RWPE1 (cell line): ENCODE measurements around the gene BTF3.
"Not testable (repeated sequence)": the region's sequence is repeated elsewhere in the genome, so short reads cannot be mapped to it uniquely, and the experiment has no call there.

Source experiments
- CTCF ChIA-PET: fragments of 350-600 bp; sonication (Branson Sonifier 250); formaldehyde crosslinking; extraction: SDS; loops from one replicate; lab custom pipeline; 2021; lab: Yijun Ruan, JAX
- POLR2A ChIA-PET: fragments of 400-600 bp; formaldehyde crosslinking; extraction: SDS; loops from one replicate; lab custom pipeline; 2020; ENCODE audit warnings: antibody characterized with exemption; ENCODE audit not compliant: low non-redundant PET; lab: Yijun Ruan, JAX
- DNase-seq: peaks from one replicate; pipeline ENCODE4 v3.0.0; 2012; ENCODE audit warnings: low spot score
- H3K27ac ChIP-seq: fragments of 450-650 bp; 2 replicates; pipeline ENCODE4 v1.5.1; 2017
- TF ChIP-seq, protein P1 (sequence below): fragments of 450-650 bp; conservative IDR thresholded peaks from 2 replicates; pipeline ENCODE4 v1.5.1; 2017; ENCODE audit warnings: low read depth, mild to moderate bottlenecking

Gene BTF3

DNA sequence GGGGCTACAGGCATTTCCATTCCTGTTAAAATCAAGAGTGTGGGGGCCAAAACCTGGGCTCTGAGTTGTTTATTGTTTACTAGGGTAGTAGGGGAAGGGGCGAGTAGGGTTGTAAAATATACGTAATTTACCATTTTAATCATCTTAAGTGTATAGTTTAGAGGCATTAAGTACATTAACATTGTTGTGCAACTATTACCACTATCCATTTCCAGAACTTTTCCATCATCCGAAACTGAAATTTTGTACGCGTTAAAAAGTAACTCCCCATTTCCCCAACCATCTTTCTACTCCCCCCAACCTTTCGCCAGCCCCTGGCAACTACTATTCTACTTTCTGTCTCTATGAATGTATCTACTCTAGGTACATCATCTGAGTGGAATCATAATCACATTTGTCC, 46.0 kb upstream of the BTF3 start:
- CTCF ChIA-PET = no interaction called here
- H3K27ac ChIP-seq = no peak overlapping the region
- POLR2A ChIA-PET = no interaction called here
- DNase-seq = no peak
- TF ChIP-seq, protein P1, sequence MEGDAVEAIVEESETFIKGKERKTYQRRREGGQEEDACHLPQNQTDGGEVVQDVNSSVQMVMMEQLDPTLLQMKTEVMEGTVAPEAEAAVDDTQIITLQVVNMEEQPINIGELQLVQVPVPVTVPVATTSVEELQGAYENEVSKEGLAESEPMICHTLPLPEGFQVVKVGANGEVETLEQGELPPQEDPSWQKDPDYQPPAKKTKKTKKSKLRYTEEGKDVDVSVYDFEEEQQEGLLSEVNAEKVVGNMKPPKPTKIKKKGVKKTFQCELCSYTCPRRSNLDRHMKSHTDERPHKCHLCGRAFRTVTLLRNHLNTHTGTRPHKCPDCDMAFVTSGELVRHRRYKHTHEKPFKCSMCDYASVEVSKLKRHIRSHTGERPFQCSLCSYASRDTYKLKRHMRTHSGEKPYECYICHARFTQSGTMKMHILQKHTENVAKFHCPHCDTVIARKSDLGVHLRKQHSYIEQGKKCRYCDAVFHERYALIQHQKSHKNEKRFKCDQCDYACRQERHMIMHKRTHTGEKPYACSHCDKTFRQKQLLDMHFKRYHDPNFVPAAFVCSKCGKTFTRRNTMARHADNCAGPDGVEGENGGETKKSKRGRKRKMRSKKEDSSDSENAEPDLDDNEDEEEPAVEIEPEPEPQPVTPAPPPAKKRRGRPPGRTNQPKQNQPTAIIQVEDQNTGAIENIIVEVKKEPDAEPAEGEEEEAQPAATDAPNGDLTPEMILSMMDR = no peak

DNA sequence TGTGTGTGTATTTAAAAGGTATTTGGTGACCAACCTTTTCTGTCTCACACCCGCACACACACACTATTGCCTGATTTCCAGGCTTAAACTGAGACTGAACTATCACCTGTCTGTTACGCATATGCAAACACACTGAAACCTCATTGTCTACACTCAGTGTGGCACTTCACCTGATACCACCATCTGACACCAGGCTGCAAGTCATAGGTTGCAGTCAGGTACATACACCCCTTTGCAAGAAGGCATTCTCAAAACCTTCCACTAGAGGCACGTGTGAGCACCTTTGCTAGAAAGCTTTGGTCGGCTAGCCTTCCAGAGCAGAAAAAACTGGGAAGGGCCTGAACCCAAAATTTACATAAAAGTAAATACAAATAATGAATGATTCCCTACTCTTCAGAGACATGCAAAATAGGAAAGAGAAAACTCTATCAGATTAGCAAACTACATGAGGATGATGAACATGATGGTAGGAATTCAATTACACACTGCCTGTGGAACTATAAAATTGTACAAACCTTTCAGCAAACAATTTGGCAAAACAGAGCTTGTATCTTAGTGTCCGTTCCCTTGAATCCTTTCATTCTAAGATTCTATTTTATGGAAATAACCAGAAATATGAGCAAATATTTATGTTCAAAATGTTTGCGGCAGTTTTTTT, 43.7 kb upstream of the BTF3 start:
- TF ChIP-seq, protein P1 = peak; percentile 97
- DNase-seq = peak; percentile 67
- no peak overlapping the region for H3K27ac ChIP-seq
- CTCF ChIA-PET = interaction anchor here (0.5 to 2.6 kb wide), 30 partner anchors 9 to 1106 kb away, joined by 3 to 20 read pairs (median 3); partner anchors contain the start of gene BTF3
- POLR2A ChIA-PET = no interaction called here

DNA sequence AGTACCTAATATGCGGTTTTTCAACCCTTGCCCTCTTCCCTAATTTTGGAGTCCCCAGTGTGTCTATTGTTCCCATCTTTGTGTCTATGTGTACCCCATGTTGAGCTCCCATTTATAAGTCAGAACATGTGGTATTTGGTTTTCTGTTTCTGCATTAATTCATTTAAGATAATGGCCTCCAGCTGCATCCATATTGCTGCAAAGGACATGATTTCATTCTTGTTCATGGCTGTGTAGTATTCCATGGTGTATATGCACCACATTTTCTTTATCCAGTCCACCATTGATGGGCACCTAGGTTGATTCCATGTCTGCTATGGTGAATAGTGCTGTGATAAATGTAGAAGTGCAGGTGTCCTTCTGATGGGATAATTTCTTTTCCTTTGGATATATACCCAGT, 41.8 kb upstream of the BTF3 start:
- POLR2A ChIA-PET, H3K27ac ChIP-seq, DNase-seq: not testable (repeated sequence)
- CTCF ChIA-PET = interaction anchor here (0.7 kb wide), 1 partner anchor 9 kb away, joined by 7 read pairs; no protein-coding TSS in a partner anchor

DNA sequence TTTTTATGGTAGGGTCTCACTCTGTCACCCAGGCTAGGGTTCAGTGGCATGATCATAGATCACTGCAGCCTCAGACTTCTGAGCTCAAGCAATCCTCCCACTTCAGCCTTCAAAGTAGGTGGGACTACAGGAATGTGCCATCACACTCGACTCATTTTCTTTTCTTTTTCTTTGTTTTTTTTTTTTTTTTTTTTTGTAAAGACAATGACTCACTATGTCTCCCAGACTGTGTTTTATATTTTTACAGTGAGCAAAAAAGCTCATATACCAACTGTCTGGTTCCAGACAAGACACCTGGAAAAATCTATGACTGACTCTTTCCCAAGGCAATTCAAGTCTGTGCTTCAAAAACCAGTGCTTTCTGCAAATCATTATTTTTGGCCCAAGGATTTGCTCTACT, 38.9 kb upstream of the BTF3 start:
- TF ChIP-seq, protein P1 = no peak
- no peak for DNase-seq
- POLR2A ChIA-PET = no interaction called here

DNA sequence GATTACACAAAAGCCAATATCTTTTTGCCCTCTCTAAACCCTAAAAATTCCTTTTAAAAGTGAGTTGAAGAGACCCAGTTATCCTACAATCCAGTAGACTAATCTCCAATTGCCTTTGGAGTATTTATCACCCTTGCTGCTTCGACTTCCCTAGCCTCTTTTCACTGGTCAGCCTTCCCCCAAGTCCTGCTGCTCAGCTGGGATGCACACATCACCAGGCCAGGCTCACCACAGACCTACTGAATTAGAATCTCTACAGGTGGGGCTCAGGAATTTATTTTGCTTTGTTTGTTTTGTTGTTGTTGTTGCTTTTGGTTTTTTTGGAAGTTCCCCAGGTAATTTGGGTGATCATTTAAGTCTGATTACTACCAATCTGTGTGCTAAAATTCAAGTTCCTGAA, 38.1 kb upstream of the BTF3 start:
- ChIA-PET CTCF (no interaction called here), POLR2A (no interaction called here)
- no peak for DNase-seq
- TF ChIP-seq, protein P1 = no peak
- H3K27ac ChIP-seq = no peak overlapping the region

More for the DNA sequence above, 38.9 kb upstream of the BTF3 start:
- no peak overlapping the region for H3K27ac ChIP-seq
- CTCF ChIA-PET = no interaction called here

DNA sequence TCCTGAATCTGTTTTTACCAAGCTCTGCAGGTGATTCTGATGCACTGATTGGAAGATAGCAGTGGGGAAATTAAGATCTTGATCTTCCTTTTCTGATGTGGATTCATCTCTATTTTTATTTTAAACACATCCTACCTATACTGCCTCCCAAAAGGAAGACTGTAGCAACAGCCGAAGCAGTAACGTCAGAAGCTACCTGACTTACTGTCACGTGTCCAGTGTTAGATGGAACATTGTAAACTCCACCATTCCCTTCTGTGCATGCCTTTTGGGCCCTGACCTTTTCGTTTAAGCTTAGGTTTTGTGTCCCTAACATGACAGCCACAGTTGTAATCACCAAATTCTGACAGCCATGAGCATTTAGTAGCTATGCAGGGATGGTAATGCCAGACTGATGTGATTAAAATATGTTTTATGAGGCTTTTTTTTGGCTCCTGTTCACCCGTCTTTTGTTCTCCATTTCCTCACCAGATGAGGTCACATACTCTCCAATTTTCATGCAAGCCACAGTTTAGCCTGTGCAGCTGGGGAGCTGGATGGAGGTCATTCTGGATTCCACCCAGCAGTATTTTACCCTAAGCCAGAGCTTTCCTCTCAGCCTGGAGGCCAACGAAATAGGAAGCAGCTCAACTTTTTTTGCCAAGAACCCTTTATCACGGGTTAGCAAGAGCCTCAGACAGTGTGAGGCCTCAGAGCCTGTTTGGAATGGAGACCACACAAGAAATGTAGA, 34.1 kb upstream of the BTF3 start:
- POLR2A ChIA-PET = no interaction called here
- no peak for DNase-seq
- TF ChIP-seq, protein P1 = no peak
- CTCF ChIA-PET = interaction anchor here (0.5 to 2.3 kb wide), 5 partner anchors 10 to 1823 kb away, joined by 3 to 18 read pairs (median 4); no protein-coding TSS in a partner anchor
- no peak overlapping the region for H3K27ac ChIP-seq

DNA sequence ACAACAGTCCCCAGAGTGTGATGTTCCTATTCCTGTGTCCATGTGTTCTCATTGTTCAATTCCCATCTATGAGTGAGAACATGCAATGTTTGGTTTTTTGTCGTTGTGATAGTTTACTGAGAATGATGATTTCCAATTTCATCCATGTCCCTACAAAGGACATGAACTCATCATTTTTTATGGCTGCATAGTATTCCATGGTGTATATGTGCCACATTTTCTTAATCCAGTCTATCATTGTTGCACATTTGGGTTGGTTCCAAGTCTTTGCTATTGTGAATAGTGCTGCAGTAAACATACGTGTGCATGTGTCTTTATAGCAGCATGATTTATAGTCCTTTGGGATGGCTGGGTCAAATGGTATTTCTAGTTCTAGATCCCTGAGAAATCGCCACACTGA, 29.6 kb upstream of the BTF3 start:
- POLR2A ChIA-PET, CTCF ChIA-PET: not testable (repeated sequence)

More for the DNA sequence above, 29.6 kb upstream of the BTF3 start:
- H3K27ac ChIP-seq, DNase-seq: not testable (repeated sequence)
